Measurements from ENCODE around the gene SOCS2. TPM values are rescaled to one million over a fixed set of nuclear protein-coding genes. Genes with fewer than 3 reads are reported as not detected.

Gene SOCS2
- total and polyA plus RNA-seq, 2 of the 8 experiments (the other 6 are each of a cell fraction or from before 2014, with no cell fraction given): 14.5 to 18.0 TPM

- no peak for TF ChIP-seq CHD7 (IDR thresholded peaks at IDR 0.05; ENCODE audit: insufficient replicate concordance, low read length)
Measured at GRCh38 chr12:93547778-93548177, 24.7 kb upstream of the SOCS2 start (continued).
